ENCODE results near the gene WBP4.

DNA sequence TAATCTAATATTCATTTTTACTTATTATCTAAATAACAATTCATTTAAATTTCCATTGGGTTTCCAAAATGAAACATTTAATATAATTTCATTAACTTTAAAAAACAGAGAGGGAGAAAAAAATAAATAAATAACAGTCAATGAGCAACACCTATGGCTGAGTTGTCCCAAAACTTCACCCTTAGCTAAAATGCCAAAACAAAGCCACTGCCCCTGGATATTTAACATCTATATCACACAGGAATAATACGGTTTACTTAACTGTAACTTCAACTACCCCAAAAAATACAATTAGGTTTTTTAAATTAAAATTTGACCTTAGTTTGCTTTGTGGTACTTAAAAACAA, 42.7 kb upstream of the WBP4 start:
- TF ChIP-seq CTCF (IDR thresholded peaks at IDR 0.05) (no peak), POLR2A (IDR thresholded peaks at IDR 0.05) (no peak)
